ENCODE measurements around the gene TASP1. TPM values are rescaled to one million over a fixed set of nuclear protein-coding genes. Genes with fewer than 3 reads are reported as not detected.

The TASP1 gene, protein sequence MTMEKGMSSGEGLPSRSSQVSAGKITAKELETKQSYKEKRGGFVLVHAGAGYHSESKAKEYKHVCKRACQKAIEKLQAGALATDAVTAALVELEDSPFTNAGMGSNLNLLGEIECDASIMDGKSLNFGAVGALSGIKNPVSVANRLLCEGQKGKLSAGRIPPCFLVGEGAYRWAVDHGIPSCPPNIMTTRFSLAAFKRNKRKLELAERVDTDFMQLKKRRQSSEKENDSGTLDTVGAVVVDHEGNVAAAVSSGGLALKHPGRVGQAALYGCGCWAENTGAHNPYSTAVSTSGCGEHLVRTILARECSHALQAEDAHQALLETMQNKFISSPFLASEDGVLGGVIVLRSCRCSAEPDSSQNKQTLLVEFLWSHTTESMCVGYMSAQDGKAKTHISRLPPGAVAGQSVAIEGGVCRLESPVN
- 18.3 TPM for total RNA-seq

DNA sequence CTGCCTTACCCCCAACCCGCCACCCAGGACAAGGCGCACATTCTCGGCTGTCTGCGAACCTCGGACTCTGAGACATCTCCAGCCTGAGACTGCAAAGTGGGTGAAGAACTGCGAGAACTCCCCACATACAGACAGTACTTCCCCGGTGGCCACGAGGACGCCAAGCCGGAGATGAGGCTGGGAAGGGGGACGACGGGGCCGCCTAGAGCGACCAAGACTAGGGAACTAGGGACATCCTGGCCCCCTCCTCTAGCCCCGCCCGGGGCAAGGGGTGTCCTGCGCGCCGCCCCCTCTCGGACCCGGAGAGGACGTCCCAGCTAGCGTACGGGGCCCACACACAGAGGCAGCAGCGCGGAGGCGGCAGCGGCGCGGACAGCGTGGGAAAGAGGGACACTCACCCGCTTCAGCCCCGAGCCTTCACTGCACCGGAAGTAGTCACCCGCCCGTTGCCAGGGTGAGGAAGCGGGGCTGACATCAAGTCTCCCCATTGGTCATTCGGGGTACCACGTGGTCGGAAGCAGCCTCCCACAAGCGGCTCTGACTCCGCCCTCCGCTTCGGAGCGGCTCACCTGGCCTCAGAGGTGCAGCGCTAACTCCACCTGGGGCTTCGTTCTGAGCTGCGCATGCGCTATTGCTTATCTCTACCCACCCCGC lies at the start of gene TASP1:
TASP1 (minus strand) TSS at position 437 of the 654 bp plus-strand sequence. CDS start 8,854 bp downstream, outside the sequence.
- peaks cover 0 to 3% (median 0%) of the 10 kb centered on the region in 3 donors for H3K27me3 ChIP-seq (ENCODE audit: control insufficient read depth in 3 of 3, insufficient read depth in 3 of 3, low read length in 3 of 3)
- peak within 1 kb of the TSS; percentile 84 to 88 (median 86) for H3K9ac ChIP-seq (ENCODE audit: low read depth in 1 of 3, low read length in 3 of 3)
- no peaks in the 10 kb centered on the region for H3K9me3 ChIP-seq (ENCODE audit: control insufficient read depth in 3 of 3, low read length in 3 of 3)
- peak within 1 kb of the TSS; percentile 80 for H3K27ac ChIP-seq (ENCODE audit: low read depth, low read length)
- peak within 1 kb of the TSS; percentile 87 to 97 (median 95) for H3K4me3 ChIP-seq (ENCODE audit: low read length in 3 of 3)
- H3K4me1 ChIP-seq (ENCODE audit: control insufficient read depth in 3 of 3, insufficient read depth in 3 of 3, low read length in 3 of 3) = peaks cover 4 to 14% (median 11%) of the 10 kb centered on the region in 3 donors
- H3K36me3 ChIP-seq (ENCODE audit: control insufficient read depth in 3 of 3, insufficient read depth in 3 of 3, low read length in 3 of 3) = no peaks in the 10 kb centered on the region

DNA sequence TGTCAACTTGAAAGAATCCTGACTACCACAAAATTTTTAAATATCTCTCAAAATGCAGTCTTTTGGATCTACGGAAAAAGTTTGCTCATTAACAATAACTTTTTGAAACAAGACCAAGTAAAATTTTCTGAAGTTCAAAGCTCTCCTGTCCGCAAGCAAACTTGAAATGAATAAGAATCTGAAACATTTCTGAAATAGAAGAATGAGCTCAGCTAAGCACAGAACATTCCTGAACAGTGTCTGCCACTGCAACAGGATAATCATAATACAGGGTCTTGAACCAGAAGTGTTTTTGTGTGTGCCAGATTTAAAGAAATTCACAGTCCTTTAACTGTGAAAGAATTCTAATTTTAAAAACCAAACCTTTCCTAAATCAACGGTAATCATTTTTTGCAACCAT lies 49.1 kb upstream of the TASP1 start:
- peaks cover 0 to 5% (median 3%) of the 10 kb centered on the region in 3 donors for H3K27me3 ChIP-seq (ENCODE audit: control insufficient read depth in 3 of 3, insufficient read depth in 3 of 3, low read length in 3 of 3)
- H3K9me3 ChIP-seq (ENCODE audit: control insufficient read depth in 3 of 3, low read length in 3 of 3) = no peaks in the 10 kb centered on the region
- H3K27ac ChIP-seq (ENCODE audit: low read depth, low read length) = no peak overlapping the region
- no peaks in the 10 kb centered on the region for H3K4me1 ChIP-seq (ENCODE audit: control insufficient read depth in 3 of 3, insufficient read depth in 3 of 3, low read length in 3 of 3)
- H3K4me3 ChIP-seq (ENCODE audit: low read length in 3 of 3) = no peak overlapping the region
- H3K36me3 ChIP-seq (ENCODE audit: control insufficient read depth in 3 of 3, insufficient read depth in 3 of 3, low read length in 3 of 3) = no peaks in the 10 kb centered on the region
- no peak overlapping the region for H3K9ac ChIP-seq (ENCODE audit: low read depth in 1 of 3, low read length in 3 of 3)

DNA sequence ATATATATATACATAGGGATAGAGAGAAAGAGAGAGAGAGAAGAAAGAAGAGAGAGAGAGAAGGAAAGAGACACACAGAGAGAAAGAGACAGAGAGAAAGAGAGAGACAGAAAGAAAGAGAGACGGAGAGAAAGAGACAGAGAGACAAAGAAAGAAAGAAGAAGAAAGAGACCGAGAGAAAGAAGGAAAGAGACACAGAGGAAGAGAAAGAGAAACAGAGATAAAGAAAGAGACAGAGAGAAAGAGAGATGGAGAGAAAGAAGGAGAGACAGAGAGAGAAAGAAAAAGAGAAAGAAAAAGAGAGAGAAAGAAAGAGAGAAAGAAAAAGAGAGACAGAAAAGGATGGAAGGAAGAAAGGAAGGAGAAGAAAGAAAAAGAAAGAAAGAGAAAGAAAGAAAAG lies 46.9 kb upstream of the TASP1 start:
- H3K4me3 ChIP-seq (ENCODE audit: low read length in 3 of 3) = no peak overlapping the region
- H3K9ac ChIP-seq (ENCODE audit: low read depth in 1 of 3, low read length in 3 of 3) = no peak overlapping the region
- H3K9me3 ChIP-seq (ENCODE audit: control insufficient read depth in 3 of 3, low read length in 3 of 3) = no peaks in the 10 kb centered on the region
- no peaks in the 10 kb centered on the region for H3K4me1 ChIP-seq (ENCODE audit: control insufficient read depth in 3 of 3, insufficient read depth in 3 of 3, low read length in 3 of 3)
- no peak overlapping the region for H3K27ac ChIP-seq (ENCODE audit: low read depth, low read length)
- H3K27me3 ChIP-seq (ENCODE audit: control insufficient read depth in 3 of 3, insufficient read depth in 3 of 3, low read length in 3 of 3) = peaks cover 0 to 5% (median 0%) of the 10 kb centered on the region in 3 donors
- no peaks in the 10 kb centered on the region for H3K36me3 ChIP-seq (ENCODE audit: control insufficient read depth in 3 of 3, insufficient read depth in 3 of 3, low read length in 3 of 3)

DNA sequence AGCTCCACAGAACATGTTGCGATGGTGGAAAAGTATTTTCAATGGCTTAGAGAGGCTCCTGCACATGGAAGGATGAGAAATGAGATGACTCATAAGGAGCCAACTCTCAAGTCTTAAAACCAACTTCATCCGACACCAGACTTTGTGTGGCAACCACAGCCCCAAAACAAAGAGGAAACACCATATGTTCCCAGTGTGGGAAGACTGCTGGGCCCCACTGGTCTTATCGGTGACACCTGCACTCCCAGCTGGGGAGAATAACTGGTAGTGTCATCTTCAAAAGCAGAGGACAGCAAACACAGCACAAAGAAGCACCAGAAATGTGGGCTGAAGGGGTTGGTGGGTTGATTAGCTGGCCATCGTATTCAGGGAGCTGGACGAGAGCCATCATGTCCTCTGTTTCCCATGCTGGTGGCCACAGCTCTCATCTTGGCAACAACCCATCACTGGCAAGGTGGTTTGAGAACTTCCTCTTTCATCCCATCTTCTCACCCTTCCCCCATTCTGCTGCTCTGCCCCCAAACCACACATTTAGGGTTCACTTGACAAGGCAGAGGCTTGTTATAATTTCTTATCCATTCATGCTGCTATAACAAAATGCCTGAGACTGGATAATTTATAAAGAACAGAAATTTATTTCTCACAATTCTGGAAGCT lies 46.0 kb upstream of the TASP1 start:
- Histone ChIP-seq H3K4me1 (ENCODE audit: control insufficient read depth in 3 of 3, insufficient read depth in 3 of 3, low read length in 3 of 3) (no peaks in the 10 kb centered on the region), H3K36me3 (ENCODE audit: control insufficient read depth in 3 of 3, insufficient read depth in 3 of 3, low read length in 3 of 3) (no peaks in the 10 kb centered on the region), H3K27me3 (ENCODE audit: control insufficient read depth in 3 of 3, insufficient read depth in 3 of 3, low read length in 3 of 3) (peaks cover 0 to 5% (median 0%) of the 10 kb centered on the region in 3 donors), H3K27ac (ENCODE audit: low read depth, low read length) (no peak overlapping the region), H3K4me3 (ENCODE audit: low read length in 3 of 3) (no peak overlapping the region), H3K9me3 (ENCODE audit: control insufficient read depth in 3 of 3, low read length in 3 of 3) (no peaks in the 10 kb centered on the region), H3K9ac (ENCODE audit: low read depth in 1 of 3, low read length in 3 of 3) (no peak overlapping the region)

DNA sequence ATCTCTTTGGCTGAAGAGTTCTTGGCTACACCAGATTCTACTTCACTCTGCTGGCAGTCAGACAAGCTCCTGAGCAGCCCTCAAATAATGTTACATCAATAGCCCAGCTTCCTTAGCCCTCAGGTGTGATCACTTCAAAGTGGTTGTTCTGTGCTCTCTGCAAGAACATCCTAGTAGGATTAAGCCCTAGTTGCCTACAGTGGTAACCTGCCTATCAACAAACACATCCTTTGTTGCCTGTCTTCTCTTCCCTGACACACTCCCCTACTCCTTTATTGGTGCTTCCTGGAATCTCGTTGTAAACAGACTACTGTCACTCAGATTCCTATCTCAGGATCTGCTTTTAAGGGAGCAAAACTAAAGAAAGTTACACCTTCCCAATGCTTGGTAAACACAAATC lies 45.1 kb upstream of the TASP1 start:
- Histone ChIP-seq H3K36me3 (ENCODE audit: control insufficient read depth in 3 of 3, insufficient read depth in 3 of 3, low read length in 3 of 3) (no peaks in the 10 kb centered on the region), H3K9ac (ENCODE audit: low read depth in 1 of 3, low read length in 3 of 3) (no peak overlapping the region), H3K4me3 (ENCODE audit: low read length in 3 of 3) (no peak overlapping the region), H3K27me3 (ENCODE audit: control insufficient read depth in 3 of 3, insufficient read depth in 3 of 3, low read length in 3 of 3) (peaks cover 0 to 5% (median 0%) of the 10 kb centered on the region in 3 donors), H3K9me3 (ENCODE audit: control insufficient read depth in 3 of 3, low read length in 3 of 3) (no peaks in the 10 kb centered on the region), H3K27ac (ENCODE audit: low read depth, low read length) (no peak overlapping the region), H3K4me1 (ENCODE audit: control insufficient read depth in 3 of 3, insufficient read depth in 3 of 3, low read length in 3 of 3) (no peaks in the 10 kb centered on the region)

DNA sequence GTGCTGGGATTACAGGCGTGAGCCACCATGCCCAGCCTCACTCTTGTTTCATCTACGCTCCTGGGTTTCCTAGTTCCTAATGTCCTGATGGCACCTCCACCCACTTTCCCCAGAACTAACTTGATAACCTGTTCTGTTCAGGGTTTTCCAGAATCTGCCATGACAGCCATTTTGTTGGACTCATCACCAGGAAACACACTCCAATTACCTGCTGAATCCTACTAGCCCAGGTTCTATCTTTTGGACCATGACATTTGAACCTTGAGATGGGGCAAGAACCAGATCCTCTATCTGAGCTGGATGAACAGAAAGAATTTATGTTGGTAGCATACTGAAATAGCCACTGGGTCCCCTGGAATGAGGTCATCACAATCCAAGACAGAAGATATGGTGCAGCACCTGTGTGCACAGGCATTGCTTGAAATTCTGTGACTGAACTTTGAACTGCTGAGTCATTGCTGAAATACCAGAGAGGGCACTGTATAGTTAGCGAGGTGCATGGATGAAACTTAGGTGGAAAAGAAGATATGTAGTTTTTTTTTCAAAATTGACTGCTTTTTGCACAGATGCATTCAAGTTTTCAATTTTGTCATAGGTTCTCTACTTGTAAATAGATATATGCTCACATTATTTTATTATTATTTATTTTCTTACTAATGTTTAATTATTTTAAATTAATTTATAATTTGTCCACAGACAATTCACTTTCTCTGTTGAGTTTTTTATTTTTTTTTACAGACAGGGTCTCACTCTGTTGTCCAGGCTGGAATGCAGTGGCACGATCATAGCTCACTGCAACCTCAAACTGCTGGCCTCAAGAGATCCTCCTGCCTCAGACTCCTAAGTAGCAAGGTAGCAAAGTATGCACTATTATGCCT lies 42.8 kb upstream of the TASP1 start:
- Histone ChIP-seq H3K36me3 (ENCODE audit: control insufficient read depth in 3 of 3, insufficient read depth in 3 of 3, low read length in 3 of 3) (no peaks in the 10 kb centered on the region), H3K27ac (ENCODE audit: low read depth, low read length) (no peak overlapping the region), H3K4me1 (ENCODE audit: control insufficient read depth in 3 of 3, insufficient read depth in 3 of 3, low read length in 3 of 3) (no peaks in the 10 kb centered on the region)

DNA sequence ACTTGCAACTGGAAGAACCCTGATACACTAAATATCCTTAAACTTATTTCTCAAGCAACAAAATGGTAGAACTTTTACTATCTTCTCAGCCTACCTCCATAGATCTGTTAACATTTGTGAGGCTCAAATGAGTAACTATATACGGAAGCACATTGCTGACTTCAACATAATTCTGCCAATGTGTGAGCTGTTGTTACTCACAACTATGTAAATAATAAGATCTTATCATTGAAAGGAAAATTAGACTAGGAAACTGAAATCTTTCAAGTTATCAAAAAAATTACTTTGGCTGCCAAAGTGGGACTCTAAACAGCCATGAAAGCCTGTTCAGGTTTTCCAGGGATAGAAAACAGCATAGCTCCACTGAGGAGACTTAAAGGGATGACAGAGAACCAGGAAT lies 40.2 kb upstream of the TASP1 start:
- Histone ChIP-seq H3K9me3 (ENCODE audit: control insufficient read depth in 3 of 3, low read length in 3 of 3) (no peaks in the 10 kb centered on the region), H3K36me3 (ENCODE audit: control insufficient read depth in 3 of 3, insufficient read depth in 3 of 3, low read length in 3 of 3) (no peaks in the 10 kb centered on the region), H3K4me3 (ENCODE audit: low read length in 3 of 3) (no peak overlapping the region), H3K27me3 (ENCODE audit: control insufficient read depth in 3 of 3, insufficient read depth in 3 of 3, low read length in 3 of 3) (no peaks in the 10 kb centered on the region), H3K4me1 (ENCODE audit: control insufficient read depth in 3 of 3, insufficient read depth in 3 of 3, low read length in 3 of 3) (no peaks in the 10 kb centered on the region), H3K9ac (ENCODE audit: low read depth in 1 of 3, low read length in 3 of 3) (no peak overlapping the region), H3K27ac (ENCODE audit: low read depth, low read length) (no peak overlapping the region)

More for the DNA sequence above, 42.8 kb upstream of the TASP1 start:
- Histone ChIP-seq H3K9me3 (ENCODE audit: control insufficient read depth in 3 of 3, low read length in 3 of 3) (no peaks in the 10 kb centered on the region), H3K9ac (ENCODE audit: low read depth in 1 of 3, low read length in 3 of 3) (no peak overlapping the region), H3K27me3 (ENCODE audit: control insufficient read depth in 3 of 3, insufficient read depth in 3 of 3, low read length in 3 of 3) (peaks cover 0 to 5% (median 0%) of the 10 kb centered on the region in 3 donors), H3K4me3 (ENCODE audit: low read length in 3 of 3) (no peak overlapping the region)

DNA sequence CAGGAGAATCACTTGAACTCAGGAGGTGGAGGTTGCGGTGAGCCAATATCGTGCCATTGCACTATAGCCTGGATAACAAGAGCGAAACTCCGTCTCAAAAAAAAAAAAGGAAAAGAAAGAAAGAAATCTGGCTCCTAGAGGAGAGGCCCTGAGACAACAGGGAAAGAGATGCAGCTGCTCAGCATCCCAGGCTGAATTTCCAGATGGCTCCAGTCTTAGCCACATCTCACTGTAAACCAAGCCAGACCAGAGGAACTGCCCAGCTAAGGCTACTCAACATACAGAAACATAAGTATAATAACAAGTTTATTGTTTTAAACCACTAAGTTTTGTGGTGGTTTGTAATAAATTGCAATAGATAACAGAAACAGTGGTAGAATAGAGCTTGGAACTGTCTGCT lies 38.5 kb upstream of the TASP1 start:
- Histone ChIP-seq H3K36me3 (ENCODE audit: control insufficient read depth in 3 of 3, insufficient read depth in 3 of 3, low read length in 3 of 3) (no peaks in the 10 kb centered on the region), H3K27me3 (ENCODE audit: control insufficient read depth in 3 of 3, insufficient read depth in 3 of 3, low read length in 3 of 3) (no peaks in the 10 kb centered on the region), H3K9me3 (ENCODE audit: control insufficient read depth in 3 of 3, low read length in 3 of 3) (no peaks in the 10 kb centered on the region), H3K4me1 (ENCODE audit: control insufficient read depth in 3 of 3, insufficient read depth in 3 of 3, low read length in 3 of 3) (no peaks in the 10 kb centered on the region), H3K9ac (ENCODE audit: low read depth in 1 of 3, low read length in 3 of 3) (no peak overlapping the region), H3K4me3 (ENCODE audit: low read length in 3 of 3) (no peak overlapping the region), H3K27ac (ENCODE audit: low read depth, low read length) (no peak overlapping the region)

DNA sequence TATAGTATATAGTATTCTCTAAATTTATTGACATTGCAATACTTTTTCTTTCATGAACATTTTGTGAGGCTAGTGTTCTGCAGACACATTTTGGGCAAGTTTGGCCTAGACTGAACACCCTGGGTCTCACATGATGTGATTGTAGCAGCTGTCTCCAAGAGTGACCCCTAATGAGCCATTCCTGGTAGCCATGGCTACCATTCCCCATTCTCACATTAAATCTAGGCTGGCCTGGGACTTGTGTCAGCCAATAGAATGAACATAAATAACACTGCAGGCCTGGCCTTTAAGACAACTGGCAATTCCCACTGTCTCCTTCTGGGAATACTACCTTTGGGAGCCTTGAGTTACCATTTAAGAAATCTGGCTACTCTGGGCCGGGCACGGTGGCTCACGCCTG lies 38.0 kb upstream of the TASP1 start:
- Histone ChIP-seq H3K27ac (ENCODE audit: low read depth, low read length) (no peak overlapping the region), H3K4me1 (ENCODE audit: control insufficient read depth in 3 of 3, insufficient read depth in 3 of 3, low read length in 3 of 3) (no peaks in the 10 kb centered on the region), H3K9me3 (ENCODE audit: control insufficient read depth in 3 of 3, low read length in 3 of 3) (no peaks in the 10 kb centered on the region)

More for the DNA sequence above, 38.0 kb upstream of the TASP1 start:
- Histone ChIP-seq H3K27me3 (ENCODE audit: control insufficient read depth in 3 of 3, insufficient read depth in 3 of 3, low read length in 3 of 3) (no peaks in the 10 kb centered on the region), H3K4me3 (ENCODE audit: low read length in 3 of 3) (no peak overlapping the region), H3K36me3 (ENCODE audit: control insufficient read depth in 3 of 3, insufficient read depth in 3 of 3, low read length in 3 of 3) (no peaks in the 10 kb centered on the region), H3K9ac (ENCODE audit: low read depth in 1 of 3, low read length in 3 of 3) (no peak overlapping the region)
